NCI-H2081 treated with DMSO at 0.1 percent for 48 hours (cell line): ENCODE results near the gene AKAP1.

Experiments used
- DNase-seq: peaks from one replicate; lab custom pipeline; 2025; lab: John Stamatoyannopoulos, UW

Gene AKAP1

DNA sequence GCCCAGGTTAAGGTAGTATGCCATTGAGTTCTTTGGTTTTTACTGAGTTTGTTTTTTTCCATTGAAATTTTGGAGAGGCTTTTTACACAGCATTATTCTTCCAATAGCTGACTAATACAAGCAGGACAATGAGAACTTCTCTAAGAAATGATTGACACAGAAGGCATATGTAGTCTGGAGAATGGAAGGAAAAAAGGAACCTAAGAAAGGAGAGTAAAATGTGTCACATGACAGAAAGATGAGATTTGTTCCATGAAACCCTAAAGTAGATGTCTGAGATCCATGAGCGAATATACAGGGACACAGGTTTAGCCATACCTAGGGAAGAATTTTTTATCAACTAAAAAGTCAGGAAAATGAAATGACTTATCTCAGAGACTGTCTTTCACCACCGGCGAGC lies 80.7 kb downstream of the AKAP1 start:
- no peak for DNase-seq

DNA sequence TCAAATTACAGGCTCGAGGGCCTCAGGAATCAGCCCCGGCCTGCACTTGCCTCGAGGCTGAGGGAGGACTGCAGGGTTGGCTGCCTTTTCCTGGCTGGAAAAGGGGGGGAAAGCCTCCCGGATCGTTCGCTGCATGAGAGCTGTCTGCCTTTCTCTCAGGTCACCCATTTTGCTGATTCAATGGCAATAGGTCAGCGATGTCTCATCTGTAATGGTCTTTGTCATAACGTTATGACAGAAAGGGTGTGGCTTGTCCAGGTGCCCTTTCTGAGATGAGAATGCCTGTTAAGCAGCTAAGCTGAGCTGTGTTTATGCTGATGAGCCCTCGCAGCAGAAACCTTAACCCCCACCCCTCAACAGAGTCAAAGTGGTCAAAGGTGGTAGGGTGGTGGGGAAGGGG lies 81.8 kb downstream of the AKAP1 start:
- DNase-seq = no peak

DNA sequence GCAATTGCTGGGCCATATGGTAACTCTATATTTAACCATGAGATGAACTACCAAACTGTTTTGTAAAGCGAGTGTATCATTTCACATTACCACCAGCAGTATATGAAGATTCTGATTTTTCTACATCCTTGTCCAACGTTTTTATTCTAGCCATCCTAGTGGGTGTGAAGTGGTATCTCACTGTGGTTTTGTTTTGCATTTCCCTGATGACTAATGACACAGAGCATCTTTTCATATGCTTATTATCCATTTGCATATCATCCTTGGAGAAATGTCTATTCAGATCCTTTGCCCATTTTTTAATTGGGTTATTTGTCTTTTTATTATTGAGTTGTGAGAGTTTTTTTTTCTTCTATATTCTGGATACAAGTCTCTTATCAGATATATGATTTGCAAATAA lies 83.6 kb downstream of the AKAP1 start:
- no peak for DNase-seq

DNA sequence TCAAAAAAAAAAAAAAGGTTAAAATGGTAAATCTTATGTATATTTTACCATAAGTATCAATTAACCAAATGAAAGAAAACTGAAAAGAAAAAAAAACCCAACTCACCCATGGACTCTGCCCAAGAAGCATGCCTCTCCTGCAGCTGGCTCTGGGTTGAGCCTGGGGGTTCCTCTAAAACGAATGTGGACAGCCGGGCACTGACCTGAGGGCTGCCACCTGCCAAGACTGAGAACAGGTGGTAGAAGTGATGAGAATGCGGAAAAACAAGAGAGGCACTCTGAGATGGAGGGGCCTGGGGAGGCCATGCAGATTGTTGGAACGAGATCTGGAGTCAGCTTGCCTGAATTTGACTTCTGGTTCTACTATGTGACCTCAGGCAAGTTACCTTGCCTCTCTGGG lies 85.8 kb downstream of the AKAP1 start:
- DNase-seq = no peak
